Adrenal gland (tissue), 12 donors: ENCODE results near the gene IFI27L1. TPM values are rescaled to one million over a fixed set of nuclear protein-coding genes. Genes with fewer than 3 reads are reported as not detected.

Experiments used
- DNase-seq, 7 donors: peaks; one replicate each; pipeline ENCODE4 v3.0.0-alpha.2; 2019 to 2020
- H3K27ac ChIP-seq, 5 donors: fragments of 200-600 bp; sonication (generic) in 4 of 5; 1 replicate in 3 of 5; 2 replicates in 2 of 5; pipeline versions ENCODE4 v1.5.1 to v1.8.0; 2016 to 2020; ENCODE audit warnings: mild to moderate bottlenecking in 1 of 5
- H3K27me3 ChIP-seq: fragments of 200-600 bp; 2 replicates; pipeline ENCODE4 v1.8.0; 2021
- H3K36me3 ChIP-seq, 2 donors: fragments of 200-600 bp; replicated peaks in 1 of 2; 1 replicate in 1 of 2; 2 replicates in 1 of 2; pipeline versions ENCODE4 v1.5.1 to v1.8.0; 2018 to 2022
- H3K4me1 ChIP-seq, 2 donors: fragments of 200-600 bp; replicated peaks in 1 of 2; 1 replicate in 1 of 2; 2 replicates in 1 of 2; pipeline versions ENCODE4 v1.5.1 to v1.8.0; 2018 to 2021
- H3K4me3 ChIP-seq, 4 donors: fragments of 200-600 bp; sonication (generic) in 3 of 4; one replicate each; pipeline ENCODE4 v1.5.1; 2016 to 2018
- H3K9me3 ChIP-seq, 3 donors: fragments of 200-600 bp; sonication (generic) in 1 of 3; replicated peaks in 1 of 3; 1 replicate in 2 of 3; 2 replicates in 1 of 3; pipeline versions ENCODE4 v1.5.1 to v1.8.0; 2016 to 2021
- POLR2A ChIP-seq, 2 donors: fragments of 450-650 bp; IDR thresholded peaks; one replicate each; pipeline ENCODE4 v1.6.1; 2017; ENCODE audit warnings: antibody characterized with exemption in 2 of 2, mild to moderate bottlenecking in 2 of 2, moderate library complexity in 1 of 2
- WGBS, 4 donors: extraction: QIAGEN DNeasy Blood & Tissue Kit in 2 of 4; methylation state at CpG; one replicate each; pipeline versions ENCODE4 v1.1.5 to v1.1.7; 2013 to 2017; 5-methylcytosine and 5-hydroxymethylcytosine counted together
- intact Hi-C, 2 donors: fragments of 100-400 bp; cut with DNase I; formaldehyde crosslinking; loops; one replicate each; pipeline versions ENCODE4 v1.14.1 to v1.15.0; 2022 to 2023
- polyA plus RNA-seq, 3 donors: library from polyadenylated mRNA; stranded (reverse); fragments of 200-250 nt in 2 of 3; fragments of 350-450 nt in 1 of 3; fragmentation: Illumina TruSeq in 1 of 3; extraction: RNeasy Lipid Tissue Mini Kit (QIAGEN cat#74804) in 1 of 3; gene quantifications; one replicate each; pipeline ENCODE4 v1.2.3, GENCODE V29; 2013 to 2014
- total RNA-seq, 9 donors: library from RNA; depleted of rRNA in 4 of 9; stranded (reverse); fragments of >200 nt in 4 of 9; fragments of 120-200 nt in 1 of 9; fragmentation: NEBNext Ultra II Directional in 1 of 9; extraction: Animal tissue kit (Norgen Biotek cat#: 25700) in 1 of 9; gene quantifications; one replicate each; pipeline versions ENCODE4 v1.1.0 to v1.2.4, GENCODE V29; 2013 to 2023
- TF ChIP-seq, protein P1 (sequence below), 6 experiments: fragments of 450-650 bp in 4 of 6; fragments of 200-600 bp in 2 of 6; sonication (generic) in 1 of 6; IDR thresholded peaks; 1 replicate in 5 of 6; 2 replicates in 1 of 6; pipeline versions ENCODE4 v1.5.1 to v1.8.0; 2016 to 2021; ENCODE audit warnings: antibody characterized with exemption in 6 of 6, mild to moderate bottlenecking in 2 of 6, moderate library complexity in 1 of 6
- donor health status: healthy with polysubstance abuse.
- donor health status: Bipolar disorder and iron deficiency.
- donor health status: DM: yes; HTN: yes; CAD: no.
- donor health status: DM: no; HTN: no; CAD: no.
- donor health status: DM: no; HTN: no; CAD: no.
- donor health status: DM: yes; HTN: yes; CAD: no.

The IFI27L1 gene
- total and polyA plus RNA-seq, 12 donors = 39.7 to 233 (median 68.7) TPM

DNA sequence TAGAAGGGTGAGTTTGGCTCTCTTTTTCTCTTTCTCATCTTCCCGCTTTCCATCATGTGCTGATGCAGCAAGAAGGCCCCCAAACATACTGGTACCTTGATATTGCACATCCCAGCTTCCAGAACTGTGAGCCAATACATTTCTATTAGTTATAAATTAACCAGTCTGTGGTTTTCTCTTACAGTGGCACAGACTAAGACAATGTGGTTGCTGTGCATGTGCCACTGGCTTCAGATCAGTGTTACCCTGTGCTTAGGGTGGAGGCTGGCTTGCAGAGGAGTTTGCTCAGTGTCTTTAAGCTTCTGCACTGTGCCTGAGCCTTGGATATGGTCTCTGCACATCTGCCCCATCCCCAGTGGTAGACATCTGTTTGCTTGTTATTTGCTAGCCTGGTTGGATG, 42.8 kb downstream of the IFI27L1 start:
- Histone ChIP-seq H3K9me3 (no peaks in the 10 kb centered on the region), H3K4me3 (no peak overlapping the region), H3K36me3 (peaks cover 0 to 6% of the 10 kb centered on the region in 2 donors), H3K27me3 (no peaks in the 10 kb centered on the region), H3K27ac (no peak overlapping the region), H3K4me1 (peaks cover 0 to 5% of the 10 kb centered on the region in 2 donors)
- DNase-seq = peak in 2 of 7 donors; percentile 2 to 9
- TF ChIP-seq, protein P1, sequence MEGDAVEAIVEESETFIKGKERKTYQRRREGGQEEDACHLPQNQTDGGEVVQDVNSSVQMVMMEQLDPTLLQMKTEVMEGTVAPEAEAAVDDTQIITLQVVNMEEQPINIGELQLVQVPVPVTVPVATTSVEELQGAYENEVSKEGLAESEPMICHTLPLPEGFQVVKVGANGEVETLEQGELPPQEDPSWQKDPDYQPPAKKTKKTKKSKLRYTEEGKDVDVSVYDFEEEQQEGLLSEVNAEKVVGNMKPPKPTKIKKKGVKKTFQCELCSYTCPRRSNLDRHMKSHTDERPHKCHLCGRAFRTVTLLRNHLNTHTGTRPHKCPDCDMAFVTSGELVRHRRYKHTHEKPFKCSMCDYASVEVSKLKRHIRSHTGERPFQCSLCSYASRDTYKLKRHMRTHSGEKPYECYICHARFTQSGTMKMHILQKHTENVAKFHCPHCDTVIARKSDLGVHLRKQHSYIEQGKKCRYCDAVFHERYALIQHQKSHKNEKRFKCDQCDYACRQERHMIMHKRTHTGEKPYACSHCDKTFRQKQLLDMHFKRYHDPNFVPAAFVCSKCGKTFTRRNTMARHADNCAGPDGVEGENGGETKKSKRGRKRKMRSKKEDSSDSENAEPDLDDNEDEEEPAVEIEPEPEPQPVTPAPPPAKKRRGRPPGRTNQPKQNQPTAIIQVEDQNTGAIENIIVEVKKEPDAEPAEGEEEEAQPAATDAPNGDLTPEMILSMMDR (IDR thresholded peaks at IDR 0.05) = no peak
- TF ChIP-seq POLR2A (IDR thresholded peaks at IDR 0.05) = no peak
- intact Hi-C loops = loop anchor here in 1 of 2 donors (10.0 kb wide), 1 partner anchor 49 kb away; no protein-coding TSS in a partner anchor
- WGBS, 4 donors = 92 to 100% (median 95%) methylated on average over 1 of the region's 1 CpG

DNA sequence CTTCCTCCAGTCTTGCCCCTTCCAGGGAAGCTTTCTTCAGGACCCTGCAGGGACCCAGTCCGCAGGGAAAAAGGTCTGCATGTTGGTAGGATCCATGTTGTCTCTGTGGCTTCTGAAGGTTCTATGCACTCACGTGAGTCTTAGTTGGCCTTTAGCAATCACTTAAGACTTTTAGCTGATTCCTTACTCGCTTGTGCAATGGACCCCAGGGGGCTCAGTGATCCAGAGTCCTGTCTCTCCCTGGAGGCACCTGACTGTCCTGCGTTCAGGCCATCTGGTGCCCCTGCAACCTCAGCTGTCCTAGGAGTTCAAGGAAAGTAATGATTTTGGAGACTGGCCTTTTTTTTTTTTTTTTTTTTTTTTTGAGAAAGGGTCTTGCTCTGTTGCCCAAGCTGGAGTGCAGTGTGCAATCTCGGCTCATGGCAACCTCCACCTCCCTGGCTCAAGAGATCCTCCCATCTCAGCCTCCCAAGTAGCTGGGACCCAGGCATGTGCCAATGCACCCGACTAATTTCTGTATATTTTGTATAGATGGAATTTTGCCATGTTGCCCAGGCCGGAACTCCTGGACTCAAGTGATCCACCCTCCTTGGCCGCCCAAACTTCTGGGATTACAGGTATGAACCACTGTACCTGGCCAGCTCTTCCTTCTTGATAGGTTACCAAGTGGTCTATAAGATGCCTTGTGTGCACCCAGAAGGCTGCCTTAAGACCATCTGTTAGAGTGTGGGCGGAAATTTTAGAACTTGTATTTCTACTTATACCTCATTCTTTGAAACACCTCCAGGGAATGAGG, 43.7 kb downstream of the IFI27L1 start:
- peak in 3 of 7 donors; percentile 7 to 41 (median 13) for DNase-seq
- Histone ChIP-seq H3K4me3 (no peak overlapping the region), H3K4me1 (peaks cover 0 to 7% of the 10 kb centered on the region in 2 donors), H3K9me3 (no peaks in the 10 kb centered on the region), H3K27ac (no peak overlapping the region), H3K36me3 (peaks cover 0 to 6% of the 10 kb centered on the region in 2 donors), H3K27me3 (no peaks in the 10 kb centered on the region)
- WGBS, 4 donors = 80 to 96% (median 89%) methylated on average over 7 to 9 of the region's 9 CpGs
- intact Hi-C loops = loop anchor here in 1 of 2 donors (10.0 kb wide), 1 partner anchor 50 kb away; no protein-coding TSS in a partner anchor
- TF ChIP-seq POLR2A (IDR thresholded peaks at IDR 0.05) = no peak
- TF ChIP-seq, protein P1 (IDR thresholded peaks at IDR 0.05) = no peak

DNA sequence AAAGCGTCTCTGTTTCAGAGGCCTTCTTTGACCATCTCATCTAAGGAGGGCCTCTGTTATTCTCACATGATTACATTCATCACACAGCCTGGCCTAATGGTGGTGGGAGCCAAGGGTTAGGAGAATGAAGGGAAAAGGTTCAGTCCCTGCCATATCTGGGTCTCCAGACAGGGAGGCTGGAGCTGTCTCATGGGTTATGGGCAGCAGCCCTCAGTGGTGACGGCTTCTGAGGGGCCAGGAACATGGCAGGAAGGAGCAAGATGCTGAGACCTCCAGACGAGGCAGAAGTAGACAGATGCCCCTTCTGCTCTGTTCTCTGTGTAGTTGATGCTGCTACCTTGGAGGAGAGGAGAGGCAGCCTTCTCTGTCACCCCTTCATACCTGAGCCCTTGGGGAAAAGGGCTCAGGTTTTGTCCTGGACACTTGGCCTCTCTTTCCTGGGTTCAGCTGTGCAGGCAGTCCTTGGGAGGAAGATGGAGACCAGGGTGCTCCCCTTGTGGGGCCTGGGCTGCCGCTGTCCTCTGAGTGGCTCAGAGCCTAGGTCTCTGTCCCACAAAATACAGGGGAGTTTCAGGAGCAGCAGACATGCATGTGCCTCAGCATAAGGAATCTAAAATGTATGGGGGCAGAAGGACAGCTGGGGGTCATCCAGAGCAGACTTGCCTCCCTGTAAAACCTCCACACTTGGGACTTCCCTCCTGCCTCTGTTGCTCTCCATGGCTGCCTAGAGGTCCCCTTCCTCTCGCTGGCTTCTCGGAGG, 44.7 kb downstream of the IFI27L1 start:
- Histone ChIP-seq H3K36me3 (peaks cover 0 to 6% of the 10 kb centered on the region in 2 donors), H3K27me3 (no peaks in the 10 kb centered on the region), H3K4me3 (no peak overlapping the region), H3K4me1 (peaks cover 4 to 11% of the 10 kb centered on the region in 2 donors), H3K27ac (no peak overlapping the region), H3K9me3 (no peaks in the 10 kb centered on the region)
- 89 to 97% (median 92%) methylated on average over 6 of the region's 6 CpGs for WGBS, 4 donors
- TF ChIP-seq POLR2A (IDR thresholded peaks at IDR 0.05) = no peak
- TF ChIP-seq, protein P1 (IDR thresholded peaks at IDR 0.05) = no peak
- DNase-seq = peak in 2 of 7 donors; percentile 8 to 21
- intact Hi-C loops = loop anchor here in 1 of 2 donors (10.0 kb wide), 1 partner anchor 51 kb away; no protein-coding TSS in a partner anchor

DNA sequence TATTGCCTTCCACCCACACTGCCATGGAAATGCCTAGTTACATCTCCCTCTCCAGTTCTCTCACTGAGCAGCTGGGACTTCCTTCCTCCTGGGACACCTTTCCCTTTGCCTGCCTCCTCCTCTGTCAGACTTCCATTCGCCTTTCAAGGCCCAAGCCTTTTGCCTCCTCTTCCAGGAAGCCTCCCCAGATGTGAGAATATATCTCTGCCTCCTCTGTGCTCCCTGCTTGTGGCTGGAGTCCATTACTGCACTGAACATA, 45.2 kb downstream of the IFI27L1 start:
- H3K4me3 ChIP-seq = no peak overlapping the region
- peaks cover 0 to 6% of the 10 kb centered on the region in 2 donors for H3K36me3 ChIP-seq
- peaks cover 4 to 11% of the 10 kb centered on the region in 2 donors for H3K4me1 ChIP-seq
- H3K9me3 ChIP-seq = no peaks in the 10 kb centered on the region
- DNase-seq = peak in 1 of 7 donors; percentile 23
- no peaks in the 10 kb centered on the region for H3K27me3 ChIP-seq
- TF ChIP-seq, protein P1 (IDR thresholded peaks at IDR 0.05) = no peak
- TF ChIP-seq POLR2A (IDR thresholded peaks at IDR 0.05) = no peak
- no peak overlapping the region for H3K27ac ChIP-seq
- WGBS, 4 donors = 73 to 80% (median 77%) methylated on average over 1 of the region's 1 CpG
- intact Hi-C loops = loop anchor here in 1 of 2 donors (10.0 kb wide), 1 partner anchor 52 kb away; no protein-coding TSS in a partner anchor
